Mesothelial cell of epicardium (in vitro differentiated cells): ENCODE results near the gene CCR5. TPM values are rescaled to one million over a fixed set of nuclear protein-coding genes. Genes with fewer than 3 reads are reported as not detected.

Source experiments
- DNase-seq, 2 experiments: peaks; one replicate each; pipeline ENCODE4 v3.0.0; 2021; ENCODE audit warnings: low spot score in 2 of 2; ENCODE audit not compliant: unreplicated experiment in 2 of 2
- H3K27ac Mint-ChIP-seq: 2 replicates; pipeline ENCODE4 v1.8.0; 2021; ENCODE audit warnings: mixed read lengths
- H3K27me3 Mint-ChIP-seq: 2 replicates; pipeline ENCODE4 v1.8.0; 2021; ENCODE audit warnings: low read depth, mixed read lengths
- H3K36me3 Mint-ChIP-seq: 2 replicates; pipeline ENCODE4 v1.8.0; 2021; ENCODE audit warnings: mixed read lengths
- H3K4me1 Mint-ChIP-seq: 2 replicates; pipeline ENCODE4 v1.8.0; 2021; ENCODE audit warnings: mixed read lengths
- H3K4me3 Mint-ChIP-seq: 2 replicates; pipeline ENCODE4 v1.8.0; 2021; ENCODE audit warnings: mild to moderate bottlenecking, moderate library complexity, mixed read lengths
- H3K9me3 Mint-ChIP-seq: 2 replicates; pipeline ENCODE4 v1.8.0; 2021; ENCODE audit warnings: mixed read lengths
- CTCF ChIP-seq: fragments of 200-600 bp; sonication (generic); IDR thresholded peaks from one replicate; pipeline ENCODE4 v1.5.0; 2021; ENCODE audit warnings: antibody characterized with exemption; ENCODE audit not compliant: unreplicated experiment
- total RNA-seq: library from RNA; stranded (reverse); gene quantifications from 3 replicates; pipeline ENCODE4 v1.2.1, GENCODE V29; 2021

Gene CCR5
- total RNA-seq, 1 donor from 2014 or later: not detected

DNA sequence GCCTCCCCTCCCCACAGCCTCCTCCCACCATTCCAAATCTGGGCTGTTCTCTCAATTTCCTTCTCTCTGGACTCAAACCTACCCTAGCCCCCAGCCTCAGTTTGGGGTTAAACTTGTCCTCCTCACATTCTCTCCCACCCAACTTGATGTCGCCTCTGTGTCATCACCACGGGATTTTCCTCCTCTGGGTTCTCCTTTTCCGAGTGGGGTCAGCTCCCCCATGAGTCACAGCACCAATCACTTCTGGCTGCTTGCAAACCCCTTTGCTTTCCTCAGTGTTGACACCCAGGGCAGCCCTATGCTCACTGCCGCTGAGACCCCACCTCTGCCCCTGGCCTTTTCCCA, 35.7 kb downstream of the CCR5 start:
- no peak for DNase-seq
- no peaks in the 10 kb centered on the region for H3K36me3 Mint-ChIP-seq
- H3K9me3 Mint-ChIP-seq: peaks cover 5% of the 10 kb centered on the region
- peaks cover 6% of the 10 kb centered on the region for H3K4me1 Mint-ChIP-seq
- no peak overlapping the region for H3K4me3 Mint-ChIP-seq
- no peak overlapping the region for H3K27ac Mint-ChIP-seq
- peaks cover 71% of the 10 kb centered on the region for H3K27me3 Mint-ChIP-seq
- TF ChIP-seq CTCF: no peak

DNA sequence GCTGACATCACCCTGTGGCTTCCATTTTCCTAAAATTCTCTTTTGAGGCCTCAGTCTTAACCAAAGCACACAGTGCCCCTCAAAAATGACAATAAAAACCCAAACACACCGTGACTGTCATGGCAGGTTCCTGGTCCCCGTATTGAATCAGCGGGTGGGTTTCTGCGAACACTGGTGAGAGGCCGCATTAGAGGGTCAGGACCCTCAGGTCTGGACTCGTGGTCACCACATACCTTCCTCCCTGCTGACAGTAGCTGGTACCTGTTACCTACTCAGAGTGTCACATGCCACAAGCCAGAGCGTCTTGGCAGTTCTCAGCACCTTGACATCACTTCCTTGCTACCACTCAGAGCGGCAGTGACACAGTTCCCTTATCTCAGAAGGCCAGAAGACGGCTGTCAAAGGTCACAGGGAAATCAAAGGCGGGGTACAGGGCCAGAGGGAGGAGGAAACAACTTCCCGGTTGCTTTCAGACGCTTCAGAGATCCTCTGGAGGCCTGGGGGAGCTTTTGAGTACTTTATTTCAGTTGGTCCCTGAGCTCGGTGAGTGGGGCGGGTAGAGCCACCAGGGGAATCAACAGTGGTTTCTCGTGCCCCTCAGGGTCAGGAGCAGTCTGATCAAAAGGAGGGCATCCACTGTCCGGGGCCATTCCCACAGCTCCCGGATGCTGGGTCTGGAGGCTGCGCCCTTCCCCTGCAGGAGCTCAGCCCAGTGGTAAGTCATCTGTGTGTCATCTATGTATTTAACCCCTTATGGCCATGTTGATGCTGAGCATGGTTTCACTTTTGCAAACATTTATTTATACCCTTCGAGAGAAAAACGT, 36.3 kb downstream of the CCR5 start, which contains the start of the genes CCR5AS and CCRL2:
Gene CCR5AS (minus strand): TSS at position 279 of the 824 bp plus-strand sequence.
Gene CCRL2 (plus strand): TSS at position 472 of the 824 bp plus-strand sequence. CDS start 821 bp downstream, outside the sequence.
- no peak for TF ChIP-seq CTCF
- H3K4me3 Mint-ChIP-seq: no peak within 1 kb of the TSS
- H3K27ac Mint-ChIP-seq: no peak within 1 kb of the TSS

GRCh38 chr3:46407970-46408369, 37.2 kb downstream of the CCR5 start:
- H3K36me3 Mint-ChIP-seq: no peaks in the 10 kb centered on the region
- no peak for DNase-seq
- no peak for TF ChIP-seq CTCF
- H3K27ac Mint-ChIP-seq: no peak overlapping the region
- H3K4me3 Mint-ChIP-seq: no peak overlapping the region
- peaks cover 65% of the 10 kb centered on the region for H3K27me3 Mint-ChIP-seq
- H3K9me3 Mint-ChIP-seq: peaks cover 2% of the 10 kb centered on the region
- peaks cover 6% of the 10 kb centered on the region for H3K4me1 Mint-ChIP-seq

More for the DNA sequence above, 36.3 kb downstream of the CCR5 start, which contains the start of the genes CCR5AS and CCRL2:
- DNase-seq: no peak
- Mint-ChIP-seq H3K27me3 (peaks cover 70% of the 10 kb centered on the region), H3K4me1 (peaks cover 6% of the 10 kb centered on the region), H3K36me3 (no peaks in the 10 kb centered on the region), H3K9me3 (peaks cover 5% of the 10 kb centered on the region)

- H3K27ac Mint-ChIP-seq: no peak overlapping the region
- no peak for TF ChIP-seq CTCF
- peaks cover 6% of the 10 kb centered on the region for H3K4me1 Mint-ChIP-seq
- H3K27me3 Mint-ChIP-seq: peaks cover 56% of the 10 kb centered on the region
- no peaks in the 10 kb centered on the region for H3K36me3 Mint-ChIP-seq
- H3K9me3 Mint-ChIP-seq: no peaks in the 10 kb centered on the region
- H3K4me3 Mint-ChIP-seq: no peak overlapping the region
- DNase-seq: no peak
These were observed 38.1 kb downstream of the CCR5 start for GRCh38 chr3:46408853-46409252.

- no peaks in the 10 kb centered on the region for H3K9me3 Mint-ChIP-seq
- no peak overlapping the region for H3K27ac Mint-ChIP-seq
- no peak overlapping the region for H3K4me3 Mint-ChIP-seq
- DNase-seq: no peak
- TF ChIP-seq CTCF: no peak
- H3K4me1 Mint-ChIP-seq: peaks cover 6% of the 10 kb centered on the region
- H3K36me3 Mint-ChIP-seq: no peaks in the 10 kb centered on the region
- H3K27me3 Mint-ChIP-seq: peaks cover 47% of the 10 kb centered on the region
These were observed 39.2 kb downstream of the CCR5 start for GRCh38 chr3:46409739-46410489.
